Fibroblast of lung (primary cell): Measurements from ENCODE around the gene TMCC1.

Source experiments
- EZH2 ChIP-seq: IDR thresholded peaks from 2 replicates; pipeline ENCODE4 v1.5.1; 2012; ENCODE audit warnings: low read length, control low read depth, mild to moderate bottlenecking; ENCODE audit errors: missing control alignments
- TF ChIP-seq, protein P1 (sequence below), 2 donors: IDR thresholded peaks in 1 of 2; conservative IDR thresholded peaks in 1 of 2; 1 replicate in 1 of 2; 2 replicates in 1 of 2; pipeline ENCODE4 v1.5.1; 2011 to 2012; ENCODE audit warnings: low read length in 2 of 2, control low read depth in 1 of 2, inconsistent platforms in 1 of 2, low read depth in 1 of 2, mild to moderate bottlenecking in 1 of 2

DNA sequence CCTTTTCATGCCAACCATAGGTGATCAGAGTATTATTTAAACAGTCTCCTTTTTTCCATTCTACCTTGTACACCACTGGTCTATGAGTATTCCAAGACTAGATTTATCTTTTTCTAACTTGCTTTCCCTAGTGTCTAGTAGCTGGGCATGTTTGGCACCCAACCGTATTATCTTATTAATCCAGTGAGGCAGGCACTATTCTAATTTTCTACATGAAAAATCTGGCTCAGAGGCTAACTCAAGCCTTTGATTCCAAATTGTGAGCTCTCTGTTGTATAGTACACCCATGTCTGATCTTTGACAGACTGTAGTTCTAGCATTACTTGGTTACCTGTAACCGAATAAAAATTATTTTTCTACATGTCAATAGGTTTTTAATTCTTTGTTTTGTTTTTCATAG lies 210.3 kb downstream of the TMCC1 start:
- TF ChIP-seq, protein P1, sequence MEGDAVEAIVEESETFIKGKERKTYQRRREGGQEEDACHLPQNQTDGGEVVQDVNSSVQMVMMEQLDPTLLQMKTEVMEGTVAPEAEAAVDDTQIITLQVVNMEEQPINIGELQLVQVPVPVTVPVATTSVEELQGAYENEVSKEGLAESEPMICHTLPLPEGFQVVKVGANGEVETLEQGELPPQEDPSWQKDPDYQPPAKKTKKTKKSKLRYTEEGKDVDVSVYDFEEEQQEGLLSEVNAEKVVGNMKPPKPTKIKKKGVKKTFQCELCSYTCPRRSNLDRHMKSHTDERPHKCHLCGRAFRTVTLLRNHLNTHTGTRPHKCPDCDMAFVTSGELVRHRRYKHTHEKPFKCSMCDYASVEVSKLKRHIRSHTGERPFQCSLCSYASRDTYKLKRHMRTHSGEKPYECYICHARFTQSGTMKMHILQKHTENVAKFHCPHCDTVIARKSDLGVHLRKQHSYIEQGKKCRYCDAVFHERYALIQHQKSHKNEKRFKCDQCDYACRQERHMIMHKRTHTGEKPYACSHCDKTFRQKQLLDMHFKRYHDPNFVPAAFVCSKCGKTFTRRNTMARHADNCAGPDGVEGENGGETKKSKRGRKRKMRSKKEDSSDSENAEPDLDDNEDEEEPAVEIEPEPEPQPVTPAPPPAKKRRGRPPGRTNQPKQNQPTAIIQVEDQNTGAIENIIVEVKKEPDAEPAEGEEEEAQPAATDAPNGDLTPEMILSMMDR (conservative IDR thresholded peaks at IDR 0.05 in 1 of 2, IDR thresholded peaks at IDR 0.05 in 1 of 2; ENCODE audit: low read depth in 1 of 2, low read length in 2 of 2), result no peak
- TF ChIP-seq EZH2, result no peak
